Erythroblast (primary cell): ENCODE results near the gene NRL.

ENCODE experiments used
- GATA1 ChIP-seq: IDR thresholded peaks from 2 replicates; pipeline ENCODE4 v1.6.1; 2011; ENCODE audit warnings: low read depth, mild to moderate bottlenecking, control low read depth, low read length, moderate library complexity
- POLR2A ChIP-seq: IDR thresholded peaks from 2 replicates; pipeline ENCODE4 v1.6.1; 2011; ENCODE audit warnings: mild to moderate bottlenecking, low read length

- TF ChIP-seq POLR2A (no peak), GATA1 (no peak)
Measured at GRCh38 chr14:24077086-24077485, 37.7 kb downstream of the NRL start.
